ENCODE measurements around the gene PIK3R1.

Gene PIK3R1

DNA sequence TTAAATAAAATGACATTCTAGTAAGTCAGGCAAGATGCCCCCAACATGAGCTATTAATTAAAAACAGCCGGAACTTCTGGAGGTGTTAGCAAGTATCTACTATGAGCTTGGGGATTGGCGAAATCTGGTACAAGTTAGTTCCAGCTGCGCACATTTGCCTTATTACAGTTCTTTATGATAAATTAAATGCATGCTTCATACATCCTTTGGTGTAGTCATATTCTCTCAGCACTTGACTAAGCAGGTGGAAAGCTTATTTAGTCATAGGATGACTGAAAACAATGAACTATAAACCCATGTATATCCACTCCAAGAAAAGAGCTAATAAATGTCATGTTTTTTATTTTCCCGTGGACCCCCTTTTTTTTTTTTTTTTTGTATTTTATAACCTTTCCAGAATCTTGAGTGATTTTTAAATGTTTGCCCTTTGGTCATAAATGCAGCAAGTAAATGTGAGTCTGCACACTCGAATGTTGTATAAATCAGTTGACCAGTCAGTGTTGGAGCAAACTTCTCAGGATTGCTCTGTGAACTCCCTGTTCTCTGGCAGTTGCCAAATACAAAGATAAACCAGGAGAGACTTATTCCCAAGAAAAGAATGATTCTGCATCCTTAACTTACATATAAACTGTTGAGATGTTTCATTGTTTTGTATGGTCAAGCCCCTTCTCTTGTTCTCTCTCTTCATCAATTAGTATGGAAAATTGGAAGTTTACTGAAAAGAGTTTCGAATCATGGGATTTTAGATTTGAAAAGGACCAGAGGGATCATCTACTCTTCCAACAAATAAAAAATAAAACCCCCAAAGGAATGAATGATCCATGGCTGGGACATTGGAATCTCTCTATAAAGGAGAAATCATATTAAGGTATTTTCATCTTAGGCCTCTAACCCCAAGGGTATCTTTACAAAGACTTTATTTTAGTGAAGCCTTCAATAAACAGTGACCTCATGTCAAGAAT is 38.3 kb downstream of the PIK3R1 start:
- no peak for DNase-seq

- DNase-seq: no peak
These were observed 39.3 kb downstream of the PIK3R1 start for GRCh38 chr5:68254810-68255209.

GRCh38 chr5:68255305-68256120 is 40.0 kb downstream of the PIK3R1 start:
- DNase-seq: no peak

GRCh38 chr5:68257210-68257609 is 41.7 kb downstream of the PIK3R1 start:
- no peak for DNase-seq

DNA sequence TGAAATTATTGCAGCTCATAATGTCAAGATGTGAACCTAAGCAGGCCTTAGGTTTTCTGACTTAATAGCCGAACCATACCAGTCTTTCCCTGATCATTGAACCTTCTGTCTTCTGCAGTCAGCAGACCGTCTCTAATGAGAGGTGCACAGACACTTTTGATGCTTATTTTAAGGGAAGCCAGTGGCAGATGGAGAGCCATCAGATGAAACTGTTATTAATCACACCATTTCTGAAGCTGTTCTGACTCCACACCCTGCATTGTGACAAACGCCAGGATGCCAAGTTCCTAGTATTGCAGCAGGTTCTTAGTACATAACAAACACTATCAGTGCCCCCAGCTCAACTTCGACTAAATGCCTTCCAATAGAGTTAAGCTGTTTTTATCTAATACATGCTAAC is 43.0 kb downstream of the PIK3R1 start:
- DNase-seq: no peak

GRCh38 chr5:68259700-68260099 is 44.1 kb downstream of the PIK3R1 start:
- DNase-seq: no peak

GRCh38 chr5:68260467-68260866 is 44.9 kb downstream of the PIK3R1 start:
- DNase-seq: no peak

- no peak for DNase-seq
These were observed 45.6 kb downstream of the PIK3R1 start for GRCh38 chr5:68261169-68261568.

DNA sequence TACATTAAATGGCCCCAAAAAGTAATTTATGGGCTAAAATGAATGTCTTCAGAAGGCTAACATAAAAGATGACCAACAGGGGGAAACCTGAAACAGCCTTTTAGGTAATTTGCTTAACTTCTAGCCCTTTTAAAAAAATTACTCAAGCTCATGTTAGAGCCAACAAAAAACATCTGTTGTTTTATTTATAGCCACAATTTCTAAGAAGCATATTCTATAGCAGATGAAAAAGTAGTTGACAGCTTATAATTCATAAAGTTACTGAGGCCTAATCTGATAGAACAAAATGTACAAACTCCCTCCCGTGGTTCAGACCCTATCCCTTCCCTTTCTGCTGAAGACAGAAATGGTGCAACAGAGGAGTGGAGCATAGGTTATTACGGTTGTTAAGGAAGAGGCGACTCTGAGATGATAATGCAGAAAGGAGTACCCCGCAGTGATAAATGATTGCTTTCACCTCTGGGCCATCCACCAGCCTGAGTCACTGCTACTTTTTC is 46.1 kb downstream of the PIK3R1 start:
- no peak for DNase-seq

DNA sequence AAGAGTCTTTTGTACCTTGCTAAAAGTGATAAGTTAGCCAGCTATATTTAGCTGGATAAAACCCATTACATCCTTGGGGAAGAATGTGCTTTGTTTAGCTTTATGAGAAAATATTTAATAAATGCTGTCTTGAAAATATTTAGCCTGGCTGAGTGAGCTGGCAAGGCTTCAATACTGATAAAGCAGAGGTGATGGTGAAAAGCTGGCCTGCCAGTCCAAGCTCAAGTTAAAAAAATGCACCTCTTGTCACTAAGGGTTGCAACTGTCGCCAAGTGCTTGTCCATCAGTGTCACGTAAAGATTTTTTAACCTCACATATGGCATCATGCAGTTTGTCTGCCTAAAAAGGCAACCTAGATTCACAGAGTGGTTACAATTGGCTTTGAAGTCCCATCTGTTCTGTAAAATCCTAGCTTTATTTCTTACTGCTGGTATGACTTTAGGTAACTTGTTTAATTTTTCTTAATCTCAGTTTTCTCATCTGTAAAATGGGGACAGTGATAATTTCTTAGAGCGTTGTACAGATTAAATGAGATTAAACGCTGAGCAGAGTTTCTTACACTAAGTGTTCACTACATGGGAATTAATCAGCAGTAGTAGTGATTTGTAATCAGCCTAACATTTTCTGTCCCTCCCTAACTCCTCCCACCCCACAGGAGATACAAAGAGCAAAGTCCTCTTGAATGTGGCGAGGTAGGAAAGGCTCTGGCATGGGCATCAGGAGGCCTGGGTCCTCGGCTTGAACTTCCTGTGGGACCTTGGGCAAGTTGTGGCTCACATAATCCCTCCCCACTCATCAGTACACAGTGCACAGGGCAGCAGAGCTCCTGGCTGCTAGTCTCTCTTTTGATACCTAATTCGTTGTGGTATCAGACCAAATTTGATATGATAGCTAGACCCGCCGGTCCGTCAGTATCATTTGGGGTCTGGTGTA is 48.7 kb downstream of the PIK3R1 start:
- no peak for DNase-seq

DNA sequence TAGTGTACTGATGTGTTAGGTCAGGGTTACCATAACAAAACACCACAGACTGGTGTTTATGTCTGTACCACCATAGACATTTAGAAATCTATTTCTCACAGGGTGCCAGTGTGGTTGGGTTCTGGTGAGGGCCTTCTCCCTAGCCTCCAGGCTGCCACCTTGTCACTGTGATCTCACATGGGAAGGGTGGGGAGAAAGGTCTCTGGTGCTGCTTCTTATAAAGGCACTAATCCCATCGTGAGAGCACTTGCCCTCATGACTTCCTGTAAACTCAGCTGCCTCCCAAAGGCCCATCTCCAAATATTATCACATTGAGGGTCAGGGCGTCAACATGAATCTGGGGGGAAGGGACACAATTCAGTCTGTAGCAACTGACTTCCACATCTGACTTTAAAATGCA is 49.8 kb downstream of the PIK3R1 start:
- no peak for DNase-seq

DNA sequence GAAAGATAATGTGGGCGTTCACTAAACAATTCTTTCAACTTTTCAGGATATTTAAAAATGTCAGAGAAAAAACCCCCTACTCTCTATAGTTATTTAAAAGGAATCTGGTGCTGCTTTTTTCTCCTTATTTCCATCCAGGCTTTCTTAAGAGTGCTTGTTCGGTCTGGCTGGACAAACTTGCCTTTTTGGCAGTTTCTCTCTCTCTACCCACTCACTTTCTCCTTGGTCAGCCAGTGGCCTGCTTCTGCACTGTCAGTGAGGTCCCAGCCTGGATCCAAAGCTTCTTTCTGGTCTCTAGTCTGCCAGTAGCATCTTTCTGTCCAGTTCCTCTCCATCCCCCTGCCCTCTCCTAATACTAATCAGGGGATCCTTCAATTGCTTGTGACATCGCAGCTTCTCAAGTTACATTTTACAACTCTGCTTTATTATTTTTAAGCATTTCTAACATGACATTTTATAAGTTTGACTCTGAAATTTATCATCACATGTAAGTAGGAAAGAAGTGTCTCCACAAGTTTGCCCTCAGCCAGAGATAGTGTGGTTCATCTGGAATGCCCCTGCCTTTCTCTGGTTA is 50.4 kb downstream of the PIK3R1 start:
- DNase-seq: no peak

DNA sequence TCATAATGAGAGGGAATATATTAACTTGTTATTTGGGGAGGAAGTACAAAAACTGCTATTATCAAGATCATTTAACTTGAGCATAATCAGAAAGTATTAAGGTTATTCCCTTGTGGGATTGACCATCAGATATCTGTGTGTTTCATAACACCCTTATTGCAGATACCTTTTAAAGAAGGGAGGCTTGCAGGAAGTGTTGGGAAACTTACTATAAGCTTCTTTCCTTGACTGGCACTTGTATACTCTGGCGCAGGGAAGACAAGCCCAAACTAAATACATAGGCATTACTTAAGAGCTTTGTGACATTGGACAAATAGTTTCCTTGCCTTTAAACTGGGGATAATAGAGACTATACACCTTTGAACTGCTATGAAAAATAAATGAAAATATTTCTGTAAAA is 50.9 kb downstream of the PIK3R1 start:
- no peak for DNase-seq

DNA sequence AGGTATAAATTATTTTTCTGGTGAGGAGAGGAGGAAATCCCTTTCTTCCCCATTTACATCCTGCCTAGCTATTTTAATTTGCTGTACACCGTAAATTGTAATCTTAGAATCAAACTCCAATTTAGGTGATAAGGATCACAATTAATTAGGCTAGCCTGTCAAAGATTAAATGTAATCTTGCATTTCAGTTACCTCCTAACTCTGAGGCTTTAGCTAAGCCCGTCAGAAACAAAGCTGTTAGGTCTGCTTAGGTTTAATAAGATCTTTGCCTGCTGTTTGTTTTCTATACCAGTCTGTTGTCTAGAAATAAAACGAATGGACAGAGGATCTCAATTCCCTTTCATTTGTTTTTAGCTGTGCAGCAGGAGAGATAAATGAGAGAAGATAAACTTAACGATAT is 51.5 kb downstream of the PIK3R1 start:
- no peak for DNase-seq

DNA sequence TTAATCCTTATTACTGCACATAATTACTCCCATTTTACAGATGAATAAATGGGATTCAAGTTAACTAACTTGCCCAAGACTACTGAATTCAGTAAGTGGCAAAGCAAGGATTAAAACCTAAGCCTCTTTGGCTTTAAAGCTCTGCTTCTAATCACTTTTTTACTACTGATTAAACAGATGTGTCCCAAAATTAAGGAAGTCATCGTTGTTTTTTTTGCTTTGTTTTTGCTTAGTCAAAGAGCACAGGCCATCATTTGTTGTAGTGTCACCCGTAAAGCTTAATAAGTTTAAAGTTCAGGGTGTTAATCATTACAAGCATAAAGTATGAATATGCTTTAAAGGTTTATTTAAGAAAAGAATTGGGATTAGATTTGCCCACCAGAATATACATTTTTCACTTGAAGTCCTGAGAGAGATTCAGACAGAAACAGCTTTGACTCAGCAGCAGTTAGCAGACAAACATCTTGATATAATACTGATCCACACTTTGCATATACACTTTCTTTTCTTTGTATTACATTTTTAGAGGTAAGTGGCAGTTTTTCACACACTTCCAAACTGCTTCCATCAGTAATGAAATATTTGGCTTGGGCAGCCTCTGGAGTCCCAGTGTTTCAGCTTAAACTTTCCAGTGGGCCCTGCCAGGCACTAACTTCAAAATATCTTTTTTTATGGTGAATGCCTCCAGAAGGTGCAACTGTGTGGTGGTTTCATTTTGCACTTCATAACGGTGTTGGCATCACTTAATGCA is 52.7 kb downstream of the PIK3R1 start:
- DNase-seq: no peak

DNA sequence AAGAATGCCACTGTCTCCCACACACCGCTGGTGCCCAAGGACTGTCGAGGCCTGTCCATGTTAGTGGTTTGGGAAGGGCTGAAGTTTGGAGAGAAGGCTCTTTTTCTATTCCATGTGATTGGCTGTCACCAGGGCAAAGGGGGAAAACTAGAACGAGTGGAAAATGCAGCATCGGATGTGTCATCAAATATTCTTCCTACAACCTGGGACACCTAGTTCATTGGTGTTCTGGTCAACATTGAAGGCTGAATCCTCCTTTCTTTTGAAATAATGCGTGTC is 53.2 kb downstream of the PIK3R1 start:
- no peak for DNase-seq

DNA sequence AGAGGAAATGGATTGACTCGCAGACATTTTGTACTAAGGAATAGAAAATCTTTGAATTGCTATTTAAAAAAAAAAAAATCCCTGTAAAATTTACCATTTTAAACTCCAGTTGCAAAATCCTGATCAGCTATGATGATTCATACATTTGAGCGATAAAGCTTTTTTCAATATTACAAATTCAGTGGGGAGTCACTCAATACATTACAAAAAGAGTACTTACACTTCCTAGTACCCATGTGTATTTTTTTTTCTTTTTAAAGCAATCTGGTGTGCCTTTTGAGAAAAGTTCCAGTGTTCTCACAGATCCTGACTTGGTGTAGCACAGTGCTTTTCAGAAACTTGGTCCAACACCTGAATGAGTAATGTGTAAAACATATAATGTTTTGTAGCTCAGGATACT is 54.3 kb downstream of the PIK3R1 start:
- no peak for DNase-seq

GRCh38 chr5:68270399-68270975 is 54.9 kb downstream of the PIK3R1 start:
- no peak for DNase-seq

- no peak for DNase-seq
These were observed 55.6 kb downstream of the PIK3R1 start for GRCh38 chr5:68271124-68271523.

GRCh38 chr5:68272289-68272688 is 56.7 kb downstream of the PIK3R1 start:
- DNase-seq: no peak

GRCh38 chr5:68273717-68274409 is 58.3 kb downstream of the PIK3R1 start:
- DNase-seq: no peak
